ENCODE data around the gene IQCE. TPM values are rescaled to one million over a fixed set of nuclear protein-coding genes. Genes with fewer than 3 reads are reported as not detected.

Gene IQCE
- total RNA-seq, 1 experiment from 2014 or later = 94.8 TPM

DNA sequence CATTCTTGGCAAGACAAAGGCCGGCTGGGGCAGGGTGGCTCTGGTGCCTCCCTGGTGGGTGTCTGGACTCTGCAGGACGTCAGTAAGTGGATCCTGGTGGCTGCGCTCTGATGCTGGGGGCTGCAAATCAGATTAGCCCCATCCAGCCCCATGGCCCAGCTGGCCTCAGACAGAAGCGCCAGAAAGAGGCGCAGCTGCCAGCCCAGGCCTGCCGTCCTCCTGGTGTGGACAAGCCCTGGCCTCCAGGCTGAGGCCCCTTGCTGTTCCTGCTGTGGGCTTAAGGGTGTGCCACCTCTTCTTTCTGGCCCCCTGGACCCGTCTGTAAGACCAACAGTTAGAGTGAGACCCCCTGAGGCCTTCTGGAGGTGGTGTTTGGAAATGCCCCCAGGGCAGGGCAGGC, 45.1 kb upstream of the IQCE start:
- TF ChIP-seq, protein P1, sequence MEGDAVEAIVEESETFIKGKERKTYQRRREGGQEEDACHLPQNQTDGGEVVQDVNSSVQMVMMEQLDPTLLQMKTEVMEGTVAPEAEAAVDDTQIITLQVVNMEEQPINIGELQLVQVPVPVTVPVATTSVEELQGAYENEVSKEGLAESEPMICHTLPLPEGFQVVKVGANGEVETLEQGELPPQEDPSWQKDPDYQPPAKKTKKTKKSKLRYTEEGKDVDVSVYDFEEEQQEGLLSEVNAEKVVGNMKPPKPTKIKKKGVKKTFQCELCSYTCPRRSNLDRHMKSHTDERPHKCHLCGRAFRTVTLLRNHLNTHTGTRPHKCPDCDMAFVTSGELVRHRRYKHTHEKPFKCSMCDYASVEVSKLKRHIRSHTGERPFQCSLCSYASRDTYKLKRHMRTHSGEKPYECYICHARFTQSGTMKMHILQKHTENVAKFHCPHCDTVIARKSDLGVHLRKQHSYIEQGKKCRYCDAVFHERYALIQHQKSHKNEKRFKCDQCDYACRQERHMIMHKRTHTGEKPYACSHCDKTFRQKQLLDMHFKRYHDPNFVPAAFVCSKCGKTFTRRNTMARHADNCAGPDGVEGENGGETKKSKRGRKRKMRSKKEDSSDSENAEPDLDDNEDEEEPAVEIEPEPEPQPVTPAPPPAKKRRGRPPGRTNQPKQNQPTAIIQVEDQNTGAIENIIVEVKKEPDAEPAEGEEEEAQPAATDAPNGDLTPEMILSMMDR (IDR thresholded peaks at IDR 0.05; ENCODE audit: unreplicated experiment) = no peak
- H3K9me3 Mint-ChIP-seq (ENCODE audit: low read depth, unreplicated experiment) = no peaks in the 10 kb centered on the region
- peaks cover 18% of the 10 kb centered on the region for H3K36me3 Mint-ChIP-seq (ENCODE audit: insufficient read depth, unreplicated experiment)
- DNase-seq = no peak
- H3K27me3 Mint-ChIP-seq (ENCODE audit: unreplicated experiment) = no peaks in the 10 kb centered on the region
- no peak overlapping the region for H3K27ac Mint-ChIP-seq (ENCODE audit: unreplicated experiment)
- intact Hi-C loops (cut with micrococcal nuclease; ENCODE audit: unreplicated experiment) = no loop called here
- H3K4me1 Mint-ChIP-seq (ENCODE audit: low read depth, unreplicated experiment) = peaks cover 53% of the 10 kb centered on the region
- H3K4me3 Mint-ChIP-seq (ENCODE audit: low read depth, unreplicated experiment) = no peak overlapping the region
- CTCF ChIA-PET = no interaction called here
- no TSS peak for BruUV-seq (replicated peaks)

GRCh38 chr7:2514473-2515423, 44.0 kb upstream of the IQCE start:
- Mint-ChIP-seq H3K36me3 (ENCODE audit: insufficient read depth, unreplicated experiment) (peaks cover 24% of the 10 kb centered on the region), H3K27me3 (ENCODE audit: unreplicated experiment) (no peaks in the 10 kb centered on the region), H3K4me3 (ENCODE audit: low read depth, unreplicated experiment) (no peak overlapping the region), H3K9me3 (ENCODE audit: low read depth, unreplicated experiment) (no peaks in the 10 kb centered on the region), H3K27ac (ENCODE audit: unreplicated experiment) (no peak overlapping the region), H3K4me1 (ENCODE audit: low read depth, unreplicated experiment) (peaks cover 45% of the 10 kb centered on the region)
- TF ChIP-seq, protein P1 (IDR thresholded peaks at IDR 0.05; ENCODE audit: unreplicated experiment) = no peak
- no TSS peak for BruUV-seq (replicated peaks)
- no peak for DNase-seq
- intact Hi-C loops (cut with micrococcal nuclease; ENCODE audit: unreplicated experiment) = no loop called here
- CTCF ChIA-PET = no interaction called here

DNA sequence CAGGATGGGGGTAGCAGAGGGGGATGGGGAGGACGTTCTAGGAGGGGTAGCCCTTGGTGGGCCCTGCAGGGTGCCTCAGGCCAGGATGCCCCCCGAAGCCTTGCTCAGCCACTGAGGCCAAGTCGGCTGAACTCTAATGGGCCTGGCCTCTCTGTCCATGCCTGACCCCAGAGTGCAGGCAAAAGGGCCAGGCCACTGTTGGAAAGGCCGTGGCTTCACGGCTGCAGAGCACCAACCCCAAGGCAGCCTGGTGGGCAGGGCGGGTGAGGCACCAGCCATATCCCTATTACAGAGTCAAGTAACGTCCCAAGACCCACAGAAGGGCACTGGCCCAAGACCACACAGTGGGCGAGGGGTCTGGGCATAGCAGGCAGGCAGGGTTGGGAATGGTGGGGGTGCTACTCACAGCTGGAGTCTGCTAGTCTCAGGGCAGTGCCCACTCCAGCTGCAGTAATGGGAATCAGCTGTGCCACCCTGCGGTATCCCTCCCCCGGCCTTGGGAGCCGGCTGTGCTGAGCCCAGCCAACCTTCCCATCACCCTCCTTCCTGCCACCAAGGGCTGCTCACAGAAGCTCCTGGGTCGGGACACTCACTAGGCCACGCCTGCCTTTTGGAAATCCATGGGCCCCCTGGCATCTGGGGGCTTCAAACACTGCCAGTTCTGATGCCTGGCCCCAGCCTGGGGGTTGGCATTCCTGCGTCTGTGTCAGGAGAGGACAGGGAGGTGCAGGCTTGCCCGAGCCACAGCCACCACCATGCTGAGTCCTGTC, 43.2 kb upstream of the IQCE start:
- Mint-ChIP-seq H3K27me3 (ENCODE audit: unreplicated experiment) (no peaks in the 10 kb centered on the region), H3K36me3 (ENCODE audit: insufficient read depth, unreplicated experiment) (peaks cover 31% of the 10 kb centered on the region), H3K9me3 (ENCODE audit: low read depth, unreplicated experiment) (no peaks in the 10 kb centered on the region), H3K27ac (ENCODE audit: unreplicated experiment) (no peak overlapping the region), H3K4me3 (ENCODE audit: low read depth, unreplicated experiment) (no peak overlapping the region), H3K4me1 (ENCODE audit: low read depth, unreplicated experiment) (peaks cover 45% of the 10 kb centered on the region)
- no peak for DNase-seq
- TF ChIP-seq, protein P1 (IDR thresholded peaks at IDR 0.05; ENCODE audit: unreplicated experiment) = no peak
- intact Hi-C loops (cut with micrococcal nuclease; ENCODE audit: unreplicated experiment) = no loop called here
- CTCF ChIA-PET = no interaction called here
- no TSS peak for BruUV-seq (replicated peaks)

GRCh38 chr7:2516194-2516555, 42.6 kb upstream of the IQCE start:
- Mint-ChIP-seq H3K9me3 (ENCODE audit: low read depth, unreplicated experiment) (no peaks in the 10 kb centered on the region), H3K4me1 (ENCODE audit: low read depth, unreplicated experiment) (peaks cover 42% of the 10 kb centered on the region), H3K4me3 (ENCODE audit: low read depth, unreplicated experiment) (no peak overlapping the region), H3K27me3 (ENCODE audit: unreplicated experiment) (no peaks in the 10 kb centered on the region), H3K27ac (ENCODE audit: unreplicated experiment) (no peak overlapping the region), H3K36me3 (ENCODE audit: insufficient read depth, unreplicated experiment) (peaks cover 37% of the 10 kb centered on the region)
- DNase-seq = peak; percentile 48
- CTCF ChIA-PET = no interaction called here
- BruUV-seq (replicated peaks) = no TSS peak
- TF ChIP-seq, protein P1 (IDR thresholded peaks at IDR 0.05; ENCODE audit: unreplicated experiment) = no peak
- intact Hi-C loops (cut with micrococcal nuclease; ENCODE audit: unreplicated experiment) = no loop called here

All from Calu3 (cell line).